H9 (cell line): ENCODE measurements around the gene RAPGEF6. TPM values are rescaled to one million over a fixed set of nuclear protein-coding genes. Genes with fewer than 3 reads are reported as not detected.

Experiments
- DNase-seq: peaks from one replicate; pipeline ENCODE4 v3.0.0-alpha.2; 2017
- H2AFZ ChIP-seq: one replicate; pipeline ENCODE4 v1.6.1; 2013; ENCODE audit warnings: mild to moderate bottlenecking, low read length, control low read depth, moderate library complexity
- H2AK5ac ChIP-seq: 2 replicates; pipeline ENCODE4 v1.6.1; 2013; ENCODE audit warnings: low read length, control low read depth, mixed read lengths; ENCODE audit not compliant: insufficient read length
- H2BK120ac ChIP-seq: one replicate; pipeline ENCODE4 v1.6.1; 2013; ENCODE audit warnings: low read depth, mild to moderate bottlenecking, low read length, control low read depth, inconsistent platforms; ENCODE audit not compliant: poor library complexity, severe bottlenecking
- H2BK12ac ChIP-seq: 2 replicates; pipeline ENCODE4 v1.6.1; 2013; ENCODE audit warnings: low read length, control low read depth, mixed read lengths, low read depth; ENCODE audit not compliant: insufficient read length
- H2BK15ac ChIP-seq: 2 replicates; pipeline ENCODE4 v1.6.1; 2013; ENCODE audit warnings: low read depth, low read length, control low read depth
- H2BK20ac ChIP-seq: one replicate; pipeline ENCODE4 v1.6.1; 2013; ENCODE audit warnings: low read depth, mild to moderate bottlenecking, low read length, control low read depth, inconsistent platforms; ENCODE audit not compliant: poor library complexity, severe bottlenecking
- H2BK5ac ChIP-seq: 2 replicates; pipeline ENCODE4 v1.6.1; 2013; ENCODE audit warnings: low read length, control low read depth, mixed read lengths; ENCODE audit not compliant: insufficient read length
- H3K14ac ChIP-seq: 2 replicates; pipeline ENCODE4 v1.6.1; 2013; ENCODE audit warnings: low read length, control low read depth; ENCODE audit not compliant: insufficient read depth
- H3K18ac ChIP-seq: 2 replicates; pipeline ENCODE4 v1.6.1; 2013; ENCODE audit warnings: low read depth, mild to moderate bottlenecking, mixed read lengths, low read length, control low read depth; ENCODE audit not compliant: insufficient read length
- H3K23ac ChIP-seq: 2 replicates; pipeline ENCODE4 v1.6.1; 2013; ENCODE audit warnings: low read length, control low read depth, mixed read lengths, low read depth; ENCODE audit not compliant: insufficient read length
- H3K23me2 ChIP-seq: 2 replicates; pipeline ENCODE4 v1.6.1; 2013; ENCODE audit warnings: low read depth, mild to moderate bottlenecking, mixed read lengths, low read length, control low read depth; ENCODE audit not compliant: insufficient read length, poor library complexity, severe bottlenecking
- H3K27ac ChIP-seq: 2 replicates; pipeline ENCODE4 v1.5.1; 2013; ENCODE audit warnings: low read length, control low read depth, mixed read lengths, low read depth; ENCODE audit not compliant: insufficient read length
- H3K27me3 ChIP-seq: 2 replicates; pipeline ENCODE4 v1.6.1; 2013; ENCODE audit warnings: low read length, control low read depth, inconsistent platforms; ENCODE audit not compliant: insufficient read depth
- H3K4ac ChIP-seq: 2 replicates; pipeline ENCODE4 v1.6.1; 2013; ENCODE audit warnings: low read depth, mild to moderate bottlenecking, control low read depth, inconsistent platforms, low read length, moderate library complexity
- H3K4me1 ChIP-seq: 2 replicates; pipeline ENCODE4 v1.6.1; 2013; ENCODE audit warnings: low read length, control low read depth, inconsistent platforms; ENCODE audit not compliant: insufficient read depth
- H3K4me2 ChIP-seq: 2 replicates; pipeline ENCODE4 v1.6.1; 2013; ENCODE audit warnings: low read length, control low read depth, mixed read lengths; ENCODE audit not compliant: insufficient read length, insufficient read depth
- H3K56ac ChIP-seq: 2 replicates; pipeline ENCODE4 v1.6.1; 2013; ENCODE audit warnings: low read depth, mild to moderate bottlenecking, mixed read lengths, low read length, control low read depth; ENCODE audit not compliant: insufficient read length
- H3K79me1 ChIP-seq: 2 replicates; pipeline ENCODE4 v1.6.1; 2013; ENCODE audit warnings: low read depth, mild to moderate bottlenecking, moderate library complexity, low read length, control low read depth, inconsistent platforms; ENCODE audit not compliant: insufficient read depth, poor library complexity, severe bottlenecking
- H3K79me2 ChIP-seq: 2 replicates; pipeline ENCODE4 v1.6.1; 2013; ENCODE audit warnings: low read length, control low read depth, inconsistent platforms; ENCODE audit not compliant: insufficient read depth
- H3K9ac ChIP-seq: 2 replicates; pipeline ENCODE4 v1.6.1; 2013; ENCODE audit warnings: low read length, control low read depth, mixed read lengths; ENCODE audit not compliant: insufficient read length; ENCODE audit errors: extremely low read depth
- H3K9me3 ChIP-seq: one replicate; pipeline ENCODE4 v1.6.1; 2013; ENCODE audit warnings: low read depth, low read length, inconsistent platforms; ENCODE audit not compliant: control insufficient read depth
- H3T11ph ChIP-seq: one replicate; pipeline ENCODE4 v1.6.1; 2013; ENCODE audit warnings: mild to moderate bottlenecking, low read length, control low read depth, inconsistent platforms
- H4K20me1 ChIP-seq: one replicate; pipeline ENCODE4 v1.6.1; 2013; ENCODE audit not compliant: control insufficient read depth, insufficient read length, insufficient read depth
- H4K5ac ChIP-seq: 2 replicates; pipeline ENCODE4 v1.6.1; 2013; ENCODE audit warnings: low read depth, mild to moderate bottlenecking, mixed read lengths, low read length, control low read depth; ENCODE audit not compliant: insufficient read length
- H4K8ac ChIP-seq: replicated peaks from 2 replicates; pipeline ENCODE4 v1.6.1; 2013; ENCODE audit warnings: low read length, control low read depth, mixed read lengths, low read depth; ENCODE audit not compliant: insufficient read length
- H4K91ac ChIP-seq: 2 replicates; pipeline ENCODE4 v1.6.1; 2013; ENCODE audit warnings: low read depth, mild to moderate bottlenecking, moderate library complexity, mixed read lengths, low read length, control low read depth; ENCODE audit not compliant: insufficient read length
- H3K27ac Mint-ChIP-seq, 3 experiments: 2 replicates in 2 of 3; 3 replicates in 1 of 3; pipeline ENCODE4 v1.8.0; 2020 to 2021; ENCODE audit warnings: mixed read lengths in 3 of 3, mild to moderate bottlenecking in 1 of 3, moderate library complexity in 1 of 3
- H3K27me3 Mint-ChIP-seq: 2 replicates; pipeline ENCODE4 v1.8.0; 2021; ENCODE audit warnings: low read depth, mild to moderate bottlenecking, moderate library complexity, mixed read lengths
- H3K36me3 Mint-ChIP-seq, 3 experiments: 2 replicates in 2 of 3; 3 replicates in 1 of 3; pipeline ENCODE4 v1.8.0; 2020 to 2021; ENCODE audit warnings: low read depth in 3 of 3, mixed read lengths in 3 of 3; ENCODE audit not compliant: insufficient read depth in 1 of 3
- H3K4me1 Mint-ChIP-seq, 2 experiments: 2 replicates each; pipeline ENCODE4 v1.8.0; 2020; ENCODE audit warnings: mixed read lengths in 2 of 2
- H3K4me3 Mint-ChIP-seq, 2 experiments: 2 replicates in 1 of 2; 3 replicates in 1 of 2; pipeline ENCODE4 v1.8.0; 2020 to 2021; ENCODE audit warnings: mild to moderate bottlenecking in 2 of 2, mixed read lengths in 2 of 2, moderate library complexity in 1 of 2
- H3K9me3 Mint-ChIP-seq, 2 experiments: 2 replicates in 1 of 2; 3 replicates in 1 of 2; pipeline ENCODE4 v1.8.0; 2020; ENCODE audit warnings: mild to moderate bottlenecking in 2 of 2, mixed read lengths in 2 of 2, moderate library complexity in 1 of 2
- WGBS: extraction: QIAGEN DNeasy Blood & Tissue Kit; methylation state at CpG from one replicate; pipeline ENCODE4 v1.1.7; 2013; ENCODE audit warnings: missing lambda C conversion rate, low lambda C conversion rate, mixed read lengths; ENCODE audit not compliant: insufficient read length; ENCODE audit errors: extremely low coverage; 5-methylcytosine and 5-hydroxymethylcytosine counted together
- total RNA-seq: library from RNA; stranded (reverse); gene quantifications from 2 replicates; pipeline ENCODE4 v1.2.1, GENCODE V29; 2021
- TF ChIP-seq, protein P1 (sequence below): fragments of 200-600 bp; sonication (generic); conservative IDR thresholded peaks from 3 replicates; pipeline ENCODE4 v1.8.0; 2021; ENCODE audit warnings: antibody characterized with exemption, mild to moderate bottlenecking

RAPGEF6 gene
- total RNA-seq, 1 experiment from 2014 or later: 19.7 TPM

DNA sequence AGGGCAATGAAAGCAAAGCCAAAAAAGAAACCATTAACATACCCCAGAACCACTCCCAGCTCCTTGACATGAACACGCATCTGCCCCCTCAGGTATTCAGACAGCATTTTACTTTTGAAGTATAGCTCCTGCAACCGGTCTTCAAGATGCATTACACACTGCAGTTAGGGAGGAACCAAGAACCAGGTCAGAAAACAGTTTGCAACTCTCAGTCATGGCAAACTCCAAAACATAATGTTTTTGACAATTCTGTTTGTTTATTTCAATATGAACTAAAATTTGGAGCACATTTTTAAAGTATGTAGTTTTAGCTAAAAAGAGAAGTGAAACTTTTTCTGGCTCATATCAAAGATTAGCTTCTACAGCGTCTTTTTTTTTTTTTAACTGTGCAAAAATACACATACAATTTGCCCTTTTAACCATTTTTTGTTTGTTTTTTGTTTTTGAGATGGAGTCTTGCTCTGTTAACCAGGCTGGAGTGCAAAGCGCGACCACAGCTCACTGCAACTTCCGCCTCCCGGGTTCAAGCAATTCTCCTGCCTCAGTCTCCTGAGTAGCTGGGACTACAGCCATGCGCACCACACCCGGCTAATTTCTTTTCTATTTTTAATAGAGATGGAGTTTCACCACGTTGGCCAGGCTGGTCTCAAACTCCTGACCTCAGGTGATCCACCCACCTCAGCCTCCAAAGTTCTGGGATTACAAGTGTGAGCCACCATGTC is 12.2 kb upstream of the RAPGEF6 start:
- H3K79me2 ChIP-seq: no peaks in the 10 kb centered on the region
- H2AFZ ChIP-seq: no peak overlapping the region
- no peak overlapping the region for H3K18ac ChIP-seq
- H2AK5ac ChIP-seq: no peak overlapping the region
- H2BK5ac ChIP-seq: no peak overlapping the region
- no peak overlapping the region for H4K8ac ChIP-seq
- H3K27ac ChIP-seq: no peak overlapping the region
- no peak overlapping the region for H4K91ac ChIP-seq
- no peak overlapping the region for H4K5ac ChIP-seq
- Mint-ChIP-seq H3K9me3 (no peaks in the 10 kb centered on the region), H3K27me3 (no peaks in the 10 kb centered on the region), H3K27ac (no peak overlapping the region), H3K36me3 (peaks cover 4 to 17% (median 11%) of the 10 kb centered on the region in 3 experiments; a peak in 5 of 7 replicates), H3K4me3 (no peak overlapping the region), H3K4me1 (no peaks in the 10 kb centered on the region)
- no peaks in the 10 kb centered on the region for H3K9me3 ChIP-seq
- no peaks in the 10 kb centered on the region for H3K4me1 ChIP-seq
- DNase-seq: no peak
- whole genome bisulfite sequencing: no CpG with 5 or more reads among the region's 10 CpGs
- H3K56ac ChIP-seq: no peak overlapping the region
- no peaks in the 10 kb centered on the region for H3K23me2 ChIP-seq
- no peak overlapping the region for H2BK12ac ChIP-seq
- no peaks in the 10 kb centered on the region for H3K79me1 ChIP-seq
- no peak overlapping the region for H3T11ph ChIP-seq
- no peak overlapping the region for H2BK20ac ChIP-seq
- TF ChIP-seq, protein P1, sequence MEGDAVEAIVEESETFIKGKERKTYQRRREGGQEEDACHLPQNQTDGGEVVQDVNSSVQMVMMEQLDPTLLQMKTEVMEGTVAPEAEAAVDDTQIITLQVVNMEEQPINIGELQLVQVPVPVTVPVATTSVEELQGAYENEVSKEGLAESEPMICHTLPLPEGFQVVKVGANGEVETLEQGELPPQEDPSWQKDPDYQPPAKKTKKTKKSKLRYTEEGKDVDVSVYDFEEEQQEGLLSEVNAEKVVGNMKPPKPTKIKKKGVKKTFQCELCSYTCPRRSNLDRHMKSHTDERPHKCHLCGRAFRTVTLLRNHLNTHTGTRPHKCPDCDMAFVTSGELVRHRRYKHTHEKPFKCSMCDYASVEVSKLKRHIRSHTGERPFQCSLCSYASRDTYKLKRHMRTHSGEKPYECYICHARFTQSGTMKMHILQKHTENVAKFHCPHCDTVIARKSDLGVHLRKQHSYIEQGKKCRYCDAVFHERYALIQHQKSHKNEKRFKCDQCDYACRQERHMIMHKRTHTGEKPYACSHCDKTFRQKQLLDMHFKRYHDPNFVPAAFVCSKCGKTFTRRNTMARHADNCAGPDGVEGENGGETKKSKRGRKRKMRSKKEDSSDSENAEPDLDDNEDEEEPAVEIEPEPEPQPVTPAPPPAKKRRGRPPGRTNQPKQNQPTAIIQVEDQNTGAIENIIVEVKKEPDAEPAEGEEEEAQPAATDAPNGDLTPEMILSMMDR: no peak
- no peaks in the 10 kb centered on the region for H3K27me3 ChIP-seq
- no peak overlapping the region for H3K9ac ChIP-seq
- no peak overlapping the region for H3K4me2 ChIP-seq
- H3K4ac ChIP-seq: no peak overlapping the region
- H4K20me1 ChIP-seq: no peaks in the 10 kb centered on the region
- no peak overlapping the region for H3K23ac ChIP-seq
- no peak overlapping the region for H3K14ac ChIP-seq
- no peak overlapping the region for H2BK120ac ChIP-seq
- H2BK15ac ChIP-seq: no peak overlapping the region
